Measurements from ENCODE around the gene CEACAM20. TPM values are rescaled to one million over a fixed set of nuclear protein-coding genes. Genes with fewer than 3 reads are reported as not detected.
"Not testable (repeated sequence)": the region's sequence is repeated elsewhere in the genome, so short reads cannot be mapped to it uniquely, and the experiment has no call there.

CEACAM20 gene
- total RNA-seq, 2 donors from 2014 or later, result not detected

GRCh38 chr19:44552324-44552723 is 22.8 kb upstream of the CEACAM20 start:
- no peak for DNase-seq (ENCODE audit: low spot score)
- intact Hi-C loops (cut with DNase I), result no loop called here

- intact Hi-C loops (cut with DNase I), result no loop called here
- DNase-seq (ENCODE audit: low spot score), result no peak
Measured at GRCh38 chr19:44551850-44552249, 22.4 kb upstream of the CEACAM20 start.

GRCh38 chr19:44550976-44551375 is 21.5 kb upstream of the CEACAM20 start:
- DNase-seq (ENCODE audit: low spot score); intact Hi-C loops (cut with DNase I): not testable (repeated sequence)

- DNase-seq (ENCODE audit: low spot score), result no peak
- intact Hi-C loops (cut with DNase I), result no loop called here
Measured at GRCh38 chr19:44549507-44549906, 20.0 kb upstream of the CEACAM20 start.

- DNase-seq (ENCODE audit: low spot score), result no peak
- intact Hi-C loops (cut with DNase I), result no loop called here
Measured at GRCh38 chr19:44548736-44549135, 19.3 kb upstream of the CEACAM20 start.

- intact Hi-C loops (cut with DNase I), result no loop called here
- no peak for DNase-seq (ENCODE audit: low spot score)
Measured at GRCh38 chr19:44544031-44544430, 14.6 kb upstream of the CEACAM20 start.

GRCh38 chr19:44542671-44543070 is 13.2 kb upstream of the CEACAM20 start:
- no peak for DNase-seq (ENCODE audit: low spot score)

GRCh38 chr19:44540736-44541135 is 11.3 kb upstream of the CEACAM20 start:
- intact Hi-C loops (cut with DNase I), result no loop called here
- DNase-seq (ENCODE audit: low spot score), result no peak

More at GRCh38 chr19:44542671-44543070, 13.2 kb upstream of the CEACAM20 start:
- intact Hi-C loops (cut with DNase I), result no loop called here

- no peak for DNase-seq (ENCODE audit: low spot score)
- intact Hi-C loops (cut with DNase I), result no loop called here
Measured at GRCh38 chr19:44539991-44540390, 10.5 kb upstream of the CEACAM20 start.

- intact Hi-C loops (cut with DNase I), result no loop called here
- DNase-seq (ENCODE audit: low spot score), result no peak
Measured at GRCh38 chr19:44539236-44539826, 9.9 kb upstream of the CEACAM20 start.

GRCh38 chr19:44535361-44535760 is 5.9 kb upstream of the CEACAM20 start:
- DNase-seq (ENCODE audit: low spot score); intact Hi-C loops (cut with DNase I): not testable (repeated sequence)

- intact Hi-C loops (cut with DNase I), result no loop called here
- no peak for DNase-seq (ENCODE audit: low spot score)
Measured at GRCh38 chr19:44532819-44533218, 3.3 kb upstream of the CEACAM20 start.

GRCh38 chr19:44530777-44531176 is 1.3 kb upstream of the CEACAM20 start:
- intact Hi-C loops (cut with DNase I), result no loop called here
- no peak for DNase-seq (ENCODE audit: low spot score)

- intact Hi-C loops (cut with DNase I), result no loop called here
- DNase-seq (ENCODE audit: low spot score), result no peak
Measured at GRCh38 chr19:44527554-44527953, 1.9 kb downstream of the CEACAM20 start.

- no peak for DNase-seq (ENCODE audit: low spot score)
- intact Hi-C loops (cut with DNase I), result no loop called here
Measured at GRCh38 chr19:44525721-44526430, 3.6 kb downstream of the CEACAM20 start.

- intact Hi-C loops (cut with DNase I), result no loop called here
- no peak for DNase-seq (ENCODE audit: low spot score)
Measured at GRCh38 chr19:44521370-44521769, 8.1 kb downstream of the CEACAM20 start.

GRCh38 chr19:44517146-44517545 is 12.3 kb downstream of the CEACAM20 start:
- intact Hi-C loops (cut with DNase I), result no loop called here
- DNase-seq (ENCODE audit: low spot score), result no peak

GRCh38 chr19:44515907-44516306 is 13.6 kb downstream of the CEACAM20 start:
- no peak for DNase-seq (ENCODE audit: low spot score)
- intact Hi-C loops (cut with DNase I), result no loop called here

GRCh38 chr19:44515031-44515430 is 14.4 kb downstream of the CEACAM20 start:
- intact Hi-C loops (cut with DNase I), result no loop called here
- DNase-seq (ENCODE audit: low spot score), result no peak

GRCh38 chr19:44512326-44513298 is 16.9 kb downstream of the CEACAM20 start:
- no peak for DNase-seq (ENCODE audit: low spot score)
- intact Hi-C loops (cut with DNase I), result no loop called here
